Anterior cingulate cortex (tissue), 58 donors: ENCODE data around the gene ARL6IP1.
"Not testable (repeated sequence)": the region's sequence is repeated elsewhere in the genome, so short reads cannot be mapped to it uniquely, and the experiment has no call there.

Source experiments
- DNase-seq, 58 donors: peaks; one replicate each; lab custom pipeline; 2025; lab: John Stamatoyannopoulos, UW

Gene ARL6IP1

GRCh38 chr16:18767217-18767616 lies 34.1 kb downstream of the ARL6IP1 start:
- not testable (repeated sequence) for DNase-seq

GRCh38 chr16:18762713-18763112 lies 38.6 kb downstream of the ARL6IP1 start:
- not testable (repeated sequence) for DNase-seq

GRCh38 chr16:18759598-18760520 lies 41.5 kb downstream of the ARL6IP1 start:
- DNase-seq, result peak in 38 of 58 donors; percentile 0 to 59 (median 9)

- not testable (repeated sequence) for DNase-seq
These were observed 43.2 kb downstream of the ARL6IP1 start for GRCh38 chr16:18757960-18758660.

- not testable (repeated sequence) for DNase-seq
These were observed 44.7 kb downstream of the ARL6IP1 start for GRCh38 chr16:18756639-18757038.

- not testable (repeated sequence) for DNase-seq
These were observed 58.5 kb downstream of the ARL6IP1 start for GRCh38 chr16:18742870-18743269.
